Activated CD8-positive, alpha-beta memory T cell treated with anti-CD3 and anti-CD28 coated beads for 4 hours (primary cell): ENCODE measurements around the gene MZT2A.
"Not testable (repeated sequence)": the region's sequence is repeated elsewhere in the genome, so short reads cannot be mapped to it uniquely, and the experiment has no call there.

Experiments used
- DNase-seq, 2 donors: peaks; one replicate each; pipeline ENCODE4 v3.0.0-alpha.2; 2020; ENCODE audit warnings: low read depth in 2 of 2

MZT2A gene

GRCh38 chr2:131492418-131493198 is 411 bp upstream of the MZT2A start:
- peak; percentile 81 to 86 for DNase-seq

- not testable (repeated sequence) for DNase-seq
These were observed 744 bp downstream of the MZT2A start for GRCh38 chr2:131491469-131491836.

GRCh38 chr2:131490616-131491468 is 1.4 kb downstream of the MZT2A start:
- not testable (repeated sequence) for DNase-seq

GRCh38 chr2:131488306-131489205 is 3.6 kb downstream of the MZT2A start:
- no peak for DNase-seq

DNA sequence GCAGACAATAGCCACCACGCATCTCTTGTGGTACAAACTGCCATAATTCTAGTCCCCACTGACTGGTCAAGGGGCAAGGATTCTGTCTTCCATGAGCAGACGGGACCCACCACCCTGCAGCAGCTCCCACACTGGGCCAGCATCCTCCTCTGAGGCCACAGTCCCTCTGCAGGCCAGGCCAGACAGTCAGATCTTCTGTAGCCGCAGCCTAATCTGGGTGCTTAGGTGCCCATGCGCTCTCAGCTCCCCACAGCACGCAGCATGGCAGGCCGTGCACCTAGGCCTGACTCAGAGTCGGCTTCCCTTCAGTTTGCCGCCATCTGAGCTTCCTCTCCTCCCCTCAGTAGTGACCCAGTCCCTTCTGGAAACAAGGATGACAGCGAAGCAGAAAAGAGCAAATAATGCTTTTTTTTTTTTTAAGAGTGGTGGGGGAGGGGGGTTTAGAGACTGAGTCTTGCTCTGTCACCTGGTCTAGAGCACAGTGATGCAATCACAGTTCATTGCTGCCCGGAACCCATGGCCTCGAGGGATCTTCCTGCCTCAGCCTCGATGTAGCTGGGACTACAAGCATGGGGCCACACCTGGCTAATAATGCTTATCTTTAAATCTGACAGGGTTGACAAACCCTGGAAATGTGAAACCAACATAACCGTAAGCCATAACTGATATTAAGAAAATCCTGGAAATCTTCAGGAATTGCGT is 5.8 kb downstream of the MZT2A start:
- not testable (repeated sequence) for DNase-seq

DNA sequence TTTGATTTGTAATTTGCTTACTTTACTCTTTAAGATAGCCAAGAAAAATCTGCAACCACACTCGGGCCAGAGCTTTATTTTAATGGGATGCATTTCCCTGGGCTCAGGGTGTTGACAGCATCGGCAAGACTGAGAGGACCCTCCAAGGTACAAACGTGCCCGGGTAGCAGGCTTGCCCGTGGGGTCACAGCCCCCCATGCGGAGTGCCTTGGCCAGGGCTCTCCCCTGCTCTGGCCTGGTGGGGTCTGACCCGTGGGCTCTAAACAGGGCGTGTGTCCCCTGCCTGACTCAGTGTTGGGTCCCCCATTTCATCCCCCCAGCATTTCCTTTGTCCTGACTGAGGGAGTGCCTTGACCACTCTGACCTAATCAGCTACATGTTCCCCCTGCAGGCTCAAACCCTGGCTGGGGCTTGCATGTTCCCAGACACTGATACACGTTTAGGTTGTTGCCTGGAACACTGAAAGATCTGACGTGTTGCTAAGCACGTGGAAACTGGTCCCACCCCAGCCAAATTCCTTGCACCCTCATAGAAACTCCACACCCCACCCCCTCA is 7.2 kb downstream of the MZT2A start:
- DNase-seq = not testable (repeated sequence)

DNA sequence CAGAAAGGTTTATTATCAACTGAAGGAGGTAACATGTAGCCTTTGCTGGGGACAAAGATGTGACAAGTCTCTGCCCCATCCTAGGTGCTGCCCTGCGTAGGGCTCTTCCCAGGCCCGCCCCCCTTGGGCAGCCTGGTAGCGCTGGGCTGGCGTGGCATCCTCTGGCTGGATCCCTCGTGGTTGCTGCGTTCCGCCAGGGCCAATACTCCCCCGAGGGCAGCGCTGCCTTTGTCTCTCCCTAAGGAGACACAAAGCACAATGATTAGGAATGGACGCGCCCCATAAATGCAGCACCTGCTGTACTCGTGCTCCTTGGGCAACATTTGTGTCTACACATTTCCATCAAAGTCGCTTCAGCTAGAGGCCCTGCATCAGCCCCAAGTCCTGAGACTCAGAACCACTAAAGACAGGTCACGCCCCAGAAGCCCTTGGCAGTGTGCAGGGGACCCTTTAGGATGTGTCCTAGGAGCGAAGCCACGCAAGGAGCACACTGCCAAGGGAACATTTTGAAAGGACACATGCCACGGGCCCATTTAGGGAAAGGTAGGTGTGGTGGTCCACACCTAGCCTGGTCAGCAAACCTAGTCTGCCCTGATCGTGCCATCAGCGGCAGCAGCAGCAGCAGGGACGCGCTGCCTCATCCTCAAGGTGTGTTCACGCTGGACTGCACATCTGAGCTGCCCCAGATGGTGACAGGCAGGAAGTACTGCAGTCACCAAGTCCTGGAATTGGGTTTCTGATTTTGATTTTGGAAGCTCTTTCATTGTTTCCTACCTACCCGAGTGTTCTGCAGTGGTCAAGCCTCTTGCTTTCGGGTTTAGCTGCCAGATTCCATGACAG is 8.0 kb downstream of the MZT2A start:
- not testable (repeated sequence) for DNase-seq

GRCh38 chr2:131482506-131483155 is 9.6 kb downstream of the MZT2A start:
- DNase-seq = not testable (repeated sequence)

GRCh38 chr2:131480351-131480750 is 11.8 kb downstream of the MZT2A start:
- not testable (repeated sequence) for DNase-seq

- DNase-seq = not testable (repeated sequence)
These were observed 13.2 kb downstream of the MZT2A start for GRCh38 chr2:131478850-131479461.

GRCh38 chr2:131478074-131478849 is 13.9 kb downstream of the MZT2A start:
- DNase-seq = not testable (repeated sequence)

DNA sequence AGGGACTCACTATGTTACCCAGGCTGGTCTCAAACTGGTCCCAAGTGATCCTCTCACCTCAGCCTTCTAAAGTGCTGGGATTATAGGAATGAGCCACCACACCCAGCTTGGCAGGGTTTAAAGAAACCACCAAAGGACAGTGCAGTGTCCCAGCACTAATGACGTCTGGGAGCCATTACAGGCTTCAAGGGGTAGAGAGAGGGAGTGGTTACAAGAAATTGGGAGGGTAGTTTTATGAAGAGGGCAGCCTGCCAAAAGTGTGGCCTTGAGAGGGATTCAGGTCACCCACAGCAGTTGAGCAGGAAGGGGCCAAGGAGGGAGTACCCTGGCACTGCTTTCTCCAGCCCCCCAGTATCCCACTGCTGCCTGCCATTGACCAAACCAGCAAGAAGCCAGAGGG is 15.0 kb downstream of the MZT2A start:
- DNase-seq = not testable (repeated sequence)

GRCh38 chr2:131476363-131476762 is 15.8 kb downstream of the MZT2A start:
- not testable (repeated sequence) for DNase-seq

DNA sequence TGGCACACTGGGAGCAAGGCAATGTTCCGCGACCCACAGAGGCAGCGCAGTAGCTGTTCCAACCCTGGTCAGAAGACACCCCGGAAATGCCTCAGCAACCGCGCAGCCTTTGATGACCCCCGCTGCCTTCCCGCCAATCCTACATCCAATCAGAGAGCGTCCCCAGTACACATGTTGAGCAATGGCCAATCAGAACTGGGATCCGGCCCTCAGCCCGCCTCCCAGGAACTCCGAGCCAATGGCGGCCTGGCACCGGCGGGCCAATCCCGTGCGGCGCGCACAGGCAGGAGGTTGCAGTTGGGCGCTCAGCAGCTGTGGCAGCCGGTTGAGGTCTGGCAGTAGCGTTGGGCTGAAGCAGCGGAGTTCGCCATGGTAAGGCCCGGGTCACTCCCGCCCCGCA is 16.4 kb downstream of the MZT2A start, which contains the start of gene TUBA3D:
TSS of gene TUBA3D (plus strand) at position 289 of the 400 bp plus-strand sequence. CDS start at position 370, 81 bp downstream.
- no peak for DNase-seq

DNA sequence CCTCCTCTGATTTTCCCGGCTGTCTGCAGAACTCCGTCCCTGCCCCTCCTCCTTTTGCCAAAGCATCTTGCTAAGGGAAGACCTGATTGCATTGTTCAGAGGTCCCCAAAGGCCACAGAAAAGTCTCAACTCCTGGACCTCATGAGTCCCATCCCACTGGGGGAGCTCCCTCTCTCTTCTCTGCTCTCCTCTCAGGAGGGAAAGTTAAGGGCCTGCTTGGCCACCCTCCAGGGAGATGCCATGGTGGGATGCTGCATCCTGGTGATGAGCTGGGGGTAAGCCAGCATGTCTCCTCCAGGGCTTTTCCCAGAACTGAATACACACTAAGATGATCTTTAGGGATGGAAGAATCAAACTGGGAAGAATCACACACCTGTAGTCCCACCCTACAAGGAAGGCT is 18.9 kb downstream of the MZT2A start:
- not testable (repeated sequence) for DNase-seq

DNA sequence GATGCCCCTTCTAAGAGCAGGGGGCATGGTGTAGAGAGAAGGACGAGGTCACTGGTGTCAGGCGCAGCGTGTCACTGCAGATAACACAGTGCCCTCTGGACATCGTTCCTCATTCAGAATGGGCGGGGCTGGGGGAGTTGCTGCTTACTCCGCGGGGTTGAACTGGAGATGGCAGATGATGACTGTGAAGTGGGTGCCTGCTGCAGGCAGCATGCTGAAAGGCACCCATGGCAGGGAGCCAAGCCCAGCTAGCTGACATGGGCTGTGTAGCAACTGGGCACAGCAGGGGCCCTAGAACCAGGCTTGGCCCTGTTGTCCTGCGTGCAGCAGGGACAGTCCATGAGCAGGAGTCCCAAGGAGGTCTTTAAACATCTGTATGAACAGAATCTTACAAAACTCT is 20.6 kb downstream of the MZT2A start:
- not testable (repeated sequence) for DNase-seq

- DNase-seq = not testable (repeated sequence)
These were observed 21.3 kb downstream of the MZT2A start for GRCh38 chr2:131470944-131471343.

- DNase-seq = not testable (repeated sequence)
These were observed 24.5 kb downstream of the MZT2A start for GRCh38 chr2:131467722-131468121.
